GM23338 (cell line): ENCODE data around the gene STAC. TPM values are rescaled to one million over a fixed set of nuclear protein-coding genes. Genes with fewer than 3 reads are reported as not detected.

Experiments
- CREB1 ChIP-seq: fragments of 250-450 bp; sonication (Bioruptor Pico); IDR thresholded peaks from 2 replicates; pipeline ENCODE4 v1.5.0; 2020; ENCODE audit warnings: low read depth, mild to moderate bottlenecking, moderate library complexity
- ETS1 ChIP-seq: IDR thresholded peaks from 2 replicates; pipeline ENCODE4 v1.6.1; 2016; ENCODE audit warnings: antibody characterized with exemption
- EZH2 ChIP-seq: fragments of 200-600 bp; sonication (generic); IDR thresholded peaks from one replicate; pipeline ENCODE4 v1.8.0; 2017; ENCODE audit warnings: antibody characterized with exemption, mild to moderate bottlenecking, low read depth; ENCODE audit not compliant: unreplicated experiment
- JUNB ChIP-seq: IDR thresholded peaks from one replicate; pipeline ENCODE4 v1.6.1; 2016; ENCODE audit warnings: antibody characterized with exemption; ENCODE audit not compliant: unreplicated experiment
- POLR2AphosphoS5 ChIP-seq: IDR thresholded peaks from 2 replicates; pipeline ENCODE4 v1.6.1; 2016; ENCODE audit warnings: antibody characterized with exemption, low read depth
- REST ChIP-seq: IDR thresholded peaks from one replicate; pipeline ENCODE4 v1.6.1; 2018; ENCODE audit warnings: antibody characterized with exemption; ENCODE audit not compliant: unreplicated experiment
- ZNF331 ChIP-seq: fragments of 250-450 bp; sonication (Bioruptor Pico); IDR thresholded peaks from 2 replicates; pipeline ENCODE4 v1.5.0; 2020; ENCODE audit warnings: low read depth, mild to moderate bottlenecking, moderate library complexity
- ZNF462 ChIP-seq: fragments of 250-450 bp; sonication (Bioruptor Pico); IDR thresholded peaks from 2 replicates; pipeline ENCODE4 v1.5.0; 2020; ENCODE audit warnings: mild to moderate bottlenecking, moderate library complexity
- polyA plus RNA-seq: library from polyadenylated mRNA; unstranded; fragments of >200 nt; fragmentation: Nextera tagmentation; extraction: Ambion mirVana; gene quantifications from 2 replicates; pipeline ENCODE4 v1.2.1, GENCODE V29; 2016
- total RNA-seq: library from RNA; depleted of rRNA; stranded (reverse); fragments of >200 nt; shearing (Covaris generic); gene quantifications from 2 replicates; pipeline ENCODE4 v1.2.3, GENCODE V29; 2014

STAC gene
- total and polyA plus RNA-seq, 2 experiments from 2014 or later: 5.6 to 22.9 TPM

- TF ChIP-seq ZNF462 (CRISPR knock-in tag): no peak
- no peak for TF ChIP-seq EZH2
- no peak for TF ChIP-seq POLR2AphosphoS5
- no peak for TF ChIP-seq REST
- no peak for TF ChIP-seq ZNF331
- no peak for TF ChIP-seq JUNB
- no peak for TF ChIP-seq CREB1 (CRISPR knock-in tag)
- TF ChIP-seq ETS1: no peak
These were observed 121.3 kb downstream of the STAC start (continued) for GRCh38 chr3:36501616-36502015.
